Left ventricle myocardium inferior (tissue), 1 donor: ENCODE data around the gene NNAT. TPM values are rescaled to one million over a fixed set of nuclear protein-coding genes. Genes with fewer than 3 reads are reported as not detected.
A peak's percentile ranks its signal among the peaks of the same experiment; 100 is the strongest.

Source experiments
- DNase-seq: peaks from one replicate; pipeline ENCODE4 v3.0.0-alpha.2; 2020
- H3K27ac ChIP-seq: fragments of 200-600 bp; replicated peaks from 2 replicates; pipeline ENCODE4 v1.8.0; 2021
- H3K27me3 ChIP-seq: fragments of 200-600 bp; 2 replicates; pipeline ENCODE4 v1.8.0; 2021; ENCODE audit warnings: low read depth
- H3K36me3 ChIP-seq: fragments of 200-600 bp; 2 replicates; pipeline ENCODE4 v1.8.0; 2021
- H3K4me1 ChIP-seq: fragments of 200-600 bp; 2 replicates; pipeline ENCODE4 v1.8.0; 2021
- H3K4me3 ChIP-seq: fragments of 200-600 bp; 2 replicates; pipeline ENCODE4 v1.8.0; 2021; ENCODE audit warnings: mild to moderate bottlenecking, moderate library complexity
- H3K9me3 ChIP-seq: fragments of 200-600 bp; replicated peaks from 2 replicates; pipeline ENCODE4 v1.8.0; 2021
- intact Hi-C: fragments of 100-400 bp; cut with micrococcal nuclease; formaldehyde crosslinking; loops from one replicate; pipeline ENCODE4 v1.11.0; 2022
- total RNA-seq: library from RNA; stranded (reverse); fragmentation: NEBNext Ultra II Directional; extraction: Animal tissue kit (Norgen Biotek cat#: 25700); gene quantifications from one replicate; pipeline ENCODE4 v1.2.1, GENCODE V29; 2021
- TF ChIP-seq, protein P1 (sequence below): fragments of 200-600 bp; IDR thresholded peaks from 2 replicates; pipeline ENCODE4 v1.8.0; 2021; ENCODE audit warnings: antibody characterized with exemption, mild to moderate bottlenecking, borderline replicate concordance
- donor health status: DM: no; HTN: yes; CAD: no; lungs with severe emphysema.

The NNAT gene
- total RNA-seq, 1 donor from 2014 or later: 0.33 TPM

DNA sequence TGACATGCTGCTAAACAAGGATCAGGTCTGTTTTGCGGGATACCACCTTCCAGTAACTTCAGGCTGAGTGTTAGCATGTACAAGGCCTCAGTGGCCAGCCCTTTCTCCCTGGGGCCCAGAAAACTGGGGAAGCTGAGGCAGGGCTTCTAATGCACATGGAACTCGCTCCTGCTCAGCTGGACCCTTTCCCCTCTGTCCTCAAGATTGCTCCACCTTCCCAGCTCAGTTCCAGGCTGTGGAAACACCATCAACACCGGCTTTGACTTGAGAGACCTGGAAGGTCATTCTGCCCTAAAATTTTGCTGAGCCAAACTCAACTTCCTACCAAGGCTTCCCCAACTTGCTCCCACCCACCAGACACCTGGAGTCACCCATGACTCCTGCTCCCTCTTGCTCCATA lies 10.8 kb downstream of the NNAT start:
- intact Hi-C loops: loop anchor here (5.0 to 10.0 kb wide), 3 partner anchors 147 to 335 kb away; no protein-coding TSS in a partner anchor
- DNase-seq: no peak
- Histone ChIP-seq H3K4me3 (no peak overlapping the region), H3K4me1 (peaks cover 21% of the 10 kb centered on the region), H3K9me3 (no peaks in the 10 kb centered on the region), H3K27me3 (no peaks in the 10 kb centered on the region), H3K36me3 (no peaks in the 10 kb centered on the region), H3K27ac (no peak overlapping the region)
- TF ChIP-seq, protein P1, sequence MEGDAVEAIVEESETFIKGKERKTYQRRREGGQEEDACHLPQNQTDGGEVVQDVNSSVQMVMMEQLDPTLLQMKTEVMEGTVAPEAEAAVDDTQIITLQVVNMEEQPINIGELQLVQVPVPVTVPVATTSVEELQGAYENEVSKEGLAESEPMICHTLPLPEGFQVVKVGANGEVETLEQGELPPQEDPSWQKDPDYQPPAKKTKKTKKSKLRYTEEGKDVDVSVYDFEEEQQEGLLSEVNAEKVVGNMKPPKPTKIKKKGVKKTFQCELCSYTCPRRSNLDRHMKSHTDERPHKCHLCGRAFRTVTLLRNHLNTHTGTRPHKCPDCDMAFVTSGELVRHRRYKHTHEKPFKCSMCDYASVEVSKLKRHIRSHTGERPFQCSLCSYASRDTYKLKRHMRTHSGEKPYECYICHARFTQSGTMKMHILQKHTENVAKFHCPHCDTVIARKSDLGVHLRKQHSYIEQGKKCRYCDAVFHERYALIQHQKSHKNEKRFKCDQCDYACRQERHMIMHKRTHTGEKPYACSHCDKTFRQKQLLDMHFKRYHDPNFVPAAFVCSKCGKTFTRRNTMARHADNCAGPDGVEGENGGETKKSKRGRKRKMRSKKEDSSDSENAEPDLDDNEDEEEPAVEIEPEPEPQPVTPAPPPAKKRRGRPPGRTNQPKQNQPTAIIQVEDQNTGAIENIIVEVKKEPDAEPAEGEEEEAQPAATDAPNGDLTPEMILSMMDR: no peak

DNA sequence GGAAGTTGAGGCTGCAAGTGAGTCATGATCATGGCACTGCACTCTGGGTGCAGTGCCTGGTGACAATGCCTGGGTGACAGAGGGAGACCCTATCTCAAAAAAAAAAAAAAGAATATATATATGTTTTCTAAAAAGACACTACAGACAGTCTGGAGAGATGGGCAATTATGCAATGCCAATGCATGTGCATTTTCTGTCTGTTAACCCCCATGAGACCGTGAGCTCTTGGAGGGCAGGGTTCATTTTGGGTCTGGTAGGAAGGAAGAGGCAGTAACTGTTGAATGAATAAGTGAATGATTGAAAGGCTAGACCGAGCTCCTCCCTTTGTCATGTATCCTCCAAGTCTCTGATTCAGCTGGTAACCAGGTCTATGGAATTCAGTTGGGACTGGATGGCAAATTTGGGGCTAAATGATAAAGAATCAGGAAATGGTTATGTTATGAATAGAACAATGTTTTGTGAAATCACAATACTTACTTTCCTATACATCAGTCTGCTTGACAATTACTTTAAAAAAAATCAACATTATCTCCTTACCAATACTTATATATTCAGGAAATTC lies 12.2 kb downstream of the NNAT start:
- DNase-seq: no peak
- H3K27ac ChIP-seq: no peak overlapping the region
- TF ChIP-seq, protein P1: no peak
- H3K4me3 ChIP-seq: no peak overlapping the region
- H3K4me1 ChIP-seq: peaks cover 11% of the 10 kb centered on the region
- intact Hi-C loops: loop anchor here (5.0 to 10.0 kb wide), 3 partner anchors 148 to 336 kb away; no protein-coding TSS in a partner anchor
- H3K36me3 ChIP-seq: no peaks in the 10 kb centered on the region
- H3K27me3 ChIP-seq: no peaks in the 10 kb centered on the region
- no peaks in the 10 kb centered on the region for H3K9me3 ChIP-seq

DNA sequence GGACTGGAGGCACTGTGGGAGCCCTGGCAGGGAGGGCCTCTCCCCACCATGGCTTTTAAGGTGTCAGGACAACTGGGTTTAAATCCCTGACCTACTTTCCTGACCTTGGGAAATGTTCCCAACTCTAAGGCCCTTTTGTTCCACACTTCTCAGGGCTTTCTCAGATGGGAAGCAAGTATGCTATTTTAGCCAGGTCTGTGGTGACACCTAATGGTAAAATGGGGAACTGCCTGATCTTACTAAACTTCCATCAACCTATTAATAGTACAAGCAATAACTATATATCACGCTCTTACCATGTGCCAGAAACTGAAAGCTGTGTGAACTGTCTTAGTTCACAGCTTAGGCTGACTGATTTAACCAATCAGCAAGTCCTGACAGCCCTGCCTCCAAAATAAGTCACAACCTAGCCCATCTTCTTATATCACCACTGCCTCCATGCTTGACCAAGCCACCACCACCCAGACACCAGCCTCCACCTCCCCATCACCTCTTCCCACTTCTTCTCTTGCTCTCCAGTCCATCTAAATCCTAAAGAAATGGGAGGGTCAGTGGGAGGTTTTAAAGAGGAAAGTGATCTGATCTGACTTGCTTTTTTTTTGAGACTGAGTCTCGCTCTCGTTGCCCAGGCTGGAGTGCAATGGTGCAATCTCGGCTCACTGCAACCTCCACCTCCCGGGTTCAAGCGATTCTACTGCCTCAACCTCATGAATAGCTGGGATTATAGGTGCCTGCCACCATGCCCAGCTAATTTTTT lies 13.5 kb downstream of the NNAT start:
- Histone ChIP-seq H3K4me3 (no peak overlapping the region), H3K9me3 (no peaks in the 10 kb centered on the region), H3K27ac (no peak overlapping the region), H3K27me3 (no peaks in the 10 kb centered on the region), H3K36me3 (no peaks in the 10 kb centered on the region), H3K4me1 (peaks cover 4% of the 10 kb centered on the region)
- TF ChIP-seq, protein P1: peak; percentile 93
- intact Hi-C loops: loop anchor here (5.0 to 10.0 kb wide), 3 partner anchors 150 to 337 kb away; no protein-coding TSS in a partner anchor
- no peak for DNase-seq

DNA sequence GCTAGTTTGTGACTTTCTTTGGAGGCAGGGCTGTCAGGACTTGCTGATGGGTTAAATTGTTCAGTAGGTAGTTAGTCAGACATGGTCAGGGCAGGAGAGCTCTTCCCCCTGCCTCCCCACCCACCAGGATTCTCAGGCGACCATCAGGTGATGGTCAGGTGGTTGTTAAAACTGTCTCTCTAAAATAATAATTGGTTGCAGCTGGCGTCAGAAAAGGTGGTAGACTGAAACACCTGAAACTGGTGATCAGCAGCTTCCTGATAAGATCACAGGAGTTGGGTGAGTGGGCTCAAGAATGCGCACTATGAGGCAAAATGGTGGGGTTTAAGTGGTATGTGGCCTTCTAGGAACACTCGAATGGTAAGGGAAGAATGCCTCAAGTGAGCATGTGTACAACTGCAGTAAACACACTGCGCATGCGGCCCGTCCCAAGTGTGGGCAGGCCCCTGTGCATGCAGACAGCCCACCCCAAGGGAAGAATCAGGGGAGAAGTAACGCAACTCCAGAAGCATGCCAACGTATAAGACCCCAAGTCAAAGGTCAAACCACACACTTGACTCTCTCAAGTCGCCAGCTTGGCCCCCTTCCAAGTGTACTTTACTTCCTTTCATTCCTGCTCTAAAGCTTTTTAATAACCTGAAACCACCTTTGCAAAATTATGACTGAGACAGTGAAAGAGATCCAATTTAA lies 14.5 kb downstream of the NNAT start:
- no peak for DNase-seq
- intact Hi-C loops: loop anchor here (10.0 kb wide), 1 partner anchor 151 kb away; no protein-coding TSS in a partner anchor
- Histone ChIP-seq H3K4me1 (peaks cover 4% of the 10 kb centered on the region), H3K4me3 (no peak overlapping the region), H3K27ac (no peak overlapping the region), H3K27me3 (no peaks in the 10 kb centered on the region), H3K9me3 (no peaks in the 10 kb centered on the region), H3K36me3 (no peaks in the 10 kb centered on the region)
- TF ChIP-seq, protein P1: no peak

DNA sequence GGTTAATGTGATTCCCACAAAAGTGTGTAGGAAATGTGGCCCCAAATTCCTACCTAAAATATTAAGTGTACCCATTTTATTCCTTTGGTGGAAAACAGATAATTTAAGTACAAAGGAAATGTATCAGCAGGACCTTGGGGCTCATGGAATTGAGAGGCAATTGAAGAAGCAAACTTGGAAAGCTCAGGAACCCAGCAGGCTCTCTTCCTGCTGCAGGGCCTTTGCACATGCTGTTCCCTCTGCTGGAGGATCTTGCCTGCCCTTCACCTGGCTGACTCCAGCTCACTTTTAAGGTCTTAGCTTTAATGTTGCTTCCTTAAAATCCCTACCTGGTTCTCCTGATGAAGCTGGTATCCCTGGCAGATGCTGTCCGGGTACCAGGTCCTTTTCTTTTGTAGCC lies 16.5 kb downstream of the NNAT start:
- H3K27ac ChIP-seq: no peak overlapping the region
- H3K4me1 ChIP-seq: peaks cover 4% of the 10 kb centered on the region
- no peak overlapping the region for H3K4me3 ChIP-seq
- H3K36me3 ChIP-seq: no peaks in the 10 kb centered on the region
- H3K9me3 ChIP-seq: no peaks in the 10 kb centered on the region
- no peak for DNase-seq
- intact Hi-C loops: loop anchor here (10.0 kb wide), 1 partner anchor 153 kb away; no protein-coding TSS in a partner anchor
- TF ChIP-seq, protein P1: no peak
- peaks cover 1% of the 10 kb centered on the region for H3K27me3 ChIP-seq
